Measurements from ENCODE around the gene FCHSD2.

FCHSD2 gene

DNA sequence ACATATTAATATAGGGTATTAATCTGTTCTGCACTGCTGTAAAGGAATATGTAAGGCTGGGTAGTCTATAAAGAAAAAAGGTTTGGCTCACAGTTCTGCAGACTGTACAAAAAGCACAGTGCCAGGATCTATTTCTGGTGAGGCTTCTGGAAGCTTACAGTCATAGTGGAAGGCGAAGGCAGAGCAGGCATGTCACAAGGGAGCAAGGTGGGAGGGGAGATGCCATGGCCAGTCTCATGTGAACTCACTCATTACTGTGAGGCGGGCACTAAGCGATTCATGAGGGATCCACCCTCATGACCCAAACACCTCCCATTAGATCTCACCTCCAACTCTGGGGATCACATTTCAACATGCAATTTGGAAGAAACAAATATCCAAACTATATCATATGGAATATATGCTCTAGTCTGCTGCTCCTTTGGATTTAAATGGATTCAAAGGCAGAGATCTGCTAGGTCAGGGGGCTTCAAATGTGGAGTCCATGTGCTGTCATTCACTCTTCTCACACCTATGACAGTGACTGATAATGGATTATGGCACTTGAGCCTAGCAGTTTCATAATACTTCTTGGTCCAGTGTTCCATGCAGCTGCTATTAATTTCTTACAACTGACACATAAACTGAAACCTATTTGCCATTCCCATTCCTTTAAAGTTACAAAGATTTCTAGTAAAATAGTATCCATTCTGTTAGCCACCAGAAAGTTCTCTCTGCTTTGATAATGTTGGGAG, 182.0 kb downstream of the FCHSD2 start:
- no peak for DNase-seq

DNA sequence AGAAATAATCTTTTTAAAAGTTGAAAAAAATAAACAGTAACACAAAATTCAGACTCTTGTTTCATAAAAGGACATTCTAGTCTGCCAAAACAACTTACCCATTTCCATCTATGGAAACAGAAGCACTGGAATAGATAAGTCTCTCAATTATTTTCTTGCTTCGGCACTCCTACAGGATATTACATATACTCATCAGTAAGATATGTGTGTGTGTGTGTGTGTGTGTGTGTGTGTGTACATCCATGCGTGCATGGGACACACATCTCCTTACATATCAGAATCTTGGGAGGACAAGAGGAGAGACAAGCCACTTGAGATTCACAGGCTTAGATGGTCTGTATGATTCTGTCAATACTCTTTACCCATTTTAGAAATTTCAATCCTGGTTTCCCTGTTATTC, 183.3 kb downstream of the FCHSD2 start:
- DNase-seq, result no peak

DNA sequence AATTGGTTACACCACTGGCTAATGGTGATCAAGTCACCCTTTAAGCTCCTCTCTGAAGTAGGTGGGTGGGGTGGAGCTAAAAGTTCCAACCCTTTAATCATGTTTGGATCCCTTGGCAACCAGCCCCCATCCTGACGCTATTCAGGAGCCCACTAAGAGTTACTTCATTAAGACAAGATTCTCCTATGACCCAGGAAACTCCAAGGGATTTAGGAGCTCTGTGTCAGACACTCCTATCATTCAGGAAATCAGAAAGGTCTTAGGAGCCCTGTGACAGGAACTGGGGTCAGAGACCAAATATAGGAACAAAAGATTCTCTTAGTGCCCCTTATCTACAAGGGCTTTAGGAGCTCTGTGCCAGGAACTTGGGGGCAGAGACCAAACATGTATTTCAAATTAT, 186.7 kb downstream of the FCHSD2 start:
- no peak for DNase-seq

DNA sequence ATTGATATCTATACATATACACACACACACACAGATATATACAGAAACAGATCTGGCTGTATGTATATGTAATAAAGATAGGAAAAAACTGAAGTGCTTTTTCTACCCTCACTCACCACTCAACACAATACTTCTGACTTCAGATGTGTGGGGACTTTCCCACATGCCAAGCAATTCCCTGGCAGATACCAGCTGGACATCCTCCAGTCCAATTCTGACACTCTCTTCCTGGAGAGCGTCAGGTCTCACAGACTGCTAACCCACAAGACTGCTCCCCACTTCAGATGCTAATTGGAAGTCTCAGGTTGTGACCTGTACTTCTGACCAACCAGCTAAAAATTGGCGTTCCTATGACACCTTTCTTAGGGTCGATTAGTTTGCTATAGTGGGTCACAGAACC, 187.3 kb downstream of the FCHSD2 start:
- DNase-seq, result no peak

DNA sequence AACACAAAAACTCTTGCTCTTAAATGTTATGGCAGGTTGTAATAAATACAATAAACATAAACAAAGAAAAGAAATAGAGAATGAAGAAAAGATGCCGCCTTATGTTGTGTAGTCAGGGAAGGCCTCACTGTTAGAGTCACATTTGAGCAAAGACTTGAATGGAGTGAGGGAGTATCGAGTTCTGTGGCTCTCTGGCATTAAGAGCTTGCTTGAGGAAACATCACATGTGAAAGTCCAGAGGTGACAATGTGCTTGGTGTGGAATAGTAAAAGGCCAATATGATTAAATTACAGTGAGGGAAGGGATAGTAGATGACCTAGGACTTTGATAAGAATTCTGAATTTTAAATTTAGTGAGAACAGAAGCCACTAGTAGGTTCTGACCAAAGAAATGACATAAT, 188.5 kb downstream of the FCHSD2 start:
- DNase-seq, result no peak

DNA sequence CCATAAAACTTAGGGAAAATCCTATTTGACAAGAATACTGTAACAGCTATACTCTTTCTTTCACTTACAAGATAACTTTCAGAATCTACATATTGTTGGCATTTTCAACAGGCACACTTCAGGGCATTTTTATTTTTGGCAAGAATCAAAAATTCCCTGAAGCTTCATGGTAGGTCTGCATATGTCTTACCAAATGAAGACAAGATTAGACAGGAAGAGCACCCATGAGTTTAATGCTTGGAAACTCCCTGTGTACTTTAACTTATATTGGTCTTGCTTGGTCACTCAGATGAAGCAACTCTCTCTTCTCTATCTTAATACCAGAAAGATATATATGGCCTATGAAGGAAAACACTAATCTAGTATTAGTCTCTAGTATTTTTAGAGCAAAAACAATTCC, 190.2 kb downstream of the FCHSD2 start:
- DNase-seq, result no peak

DNA sequence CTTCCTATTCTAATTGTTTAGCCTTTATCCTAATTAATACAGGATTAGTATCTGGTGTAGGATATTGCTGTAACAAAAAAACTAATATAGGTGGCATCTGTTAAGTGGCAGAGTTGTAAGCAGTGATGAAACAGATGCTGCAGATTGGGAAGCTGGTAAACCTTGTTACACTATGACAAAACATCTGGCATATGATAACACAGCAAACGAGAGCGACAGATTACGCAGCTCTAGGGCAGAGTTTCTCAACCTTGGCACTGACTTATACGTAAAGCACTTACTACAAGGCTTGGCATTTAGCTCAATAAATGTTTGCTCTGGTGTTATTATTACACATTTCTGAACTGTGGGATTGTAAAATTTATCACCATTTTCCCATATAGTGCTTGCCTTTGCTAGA, 190.9 kb downstream of the FCHSD2 start:
- DNase-seq, result no peak

DNA sequence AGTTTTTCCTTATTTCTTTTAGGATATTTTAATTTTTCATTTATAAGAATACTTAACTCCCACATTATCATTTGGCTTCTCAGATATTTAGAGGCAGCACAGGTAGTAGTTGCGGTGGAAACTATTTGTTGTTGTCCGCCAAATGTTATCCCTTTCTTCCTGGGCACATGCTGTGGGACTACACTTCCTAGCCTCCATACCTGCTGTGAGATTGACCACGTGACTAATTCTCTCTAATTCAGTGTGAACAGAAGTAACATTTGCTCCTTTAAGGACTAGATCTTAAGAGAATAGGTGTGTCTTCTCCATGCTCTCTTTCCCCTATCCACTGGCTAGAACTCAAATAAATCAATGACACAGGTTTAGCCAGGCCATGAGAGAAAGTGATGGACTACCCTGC, 191.4 kb downstream of the FCHSD2 start:
- DNase-seq, result no peak

DNA sequence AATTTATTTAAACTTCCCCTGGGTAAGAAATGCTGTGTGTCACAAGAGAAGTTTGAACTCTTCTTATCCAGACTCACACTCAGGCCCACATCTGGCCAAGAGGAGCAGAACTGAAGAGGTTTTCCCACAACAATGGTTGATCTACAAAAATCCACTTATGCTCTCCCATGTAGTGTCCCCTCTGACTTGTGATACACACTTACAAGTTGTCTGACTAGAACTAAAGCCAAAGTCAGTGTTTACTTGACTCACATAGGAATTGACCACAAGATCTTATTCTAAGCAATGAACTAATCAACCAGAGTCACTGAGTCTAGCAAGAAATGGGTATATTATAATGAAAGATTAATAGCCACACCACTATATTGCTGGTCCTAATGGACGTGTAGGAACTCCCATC, 194.9 kb downstream of the FCHSD2 start:
- no peak for DNase-seq

DNA sequence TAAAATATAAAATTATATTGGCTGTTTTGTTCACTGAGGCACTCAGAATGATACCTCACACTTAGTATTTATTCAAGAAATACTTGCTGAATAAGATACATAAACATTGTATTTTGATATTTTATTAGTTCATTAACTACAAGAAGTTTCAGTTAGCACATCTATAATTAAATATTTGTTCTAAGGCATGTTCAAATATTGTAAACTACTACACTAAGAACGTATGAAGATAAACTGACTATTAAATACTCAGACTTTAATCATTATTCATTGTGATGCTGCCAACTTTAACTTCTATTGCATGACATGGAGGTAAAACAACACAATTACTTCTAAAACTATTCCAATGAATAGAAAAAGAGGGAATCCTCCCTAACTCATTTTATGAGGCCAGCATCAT, 198.5 kb downstream of the FCHSD2 start:
- DNase-seq, result no peak

DNA sequence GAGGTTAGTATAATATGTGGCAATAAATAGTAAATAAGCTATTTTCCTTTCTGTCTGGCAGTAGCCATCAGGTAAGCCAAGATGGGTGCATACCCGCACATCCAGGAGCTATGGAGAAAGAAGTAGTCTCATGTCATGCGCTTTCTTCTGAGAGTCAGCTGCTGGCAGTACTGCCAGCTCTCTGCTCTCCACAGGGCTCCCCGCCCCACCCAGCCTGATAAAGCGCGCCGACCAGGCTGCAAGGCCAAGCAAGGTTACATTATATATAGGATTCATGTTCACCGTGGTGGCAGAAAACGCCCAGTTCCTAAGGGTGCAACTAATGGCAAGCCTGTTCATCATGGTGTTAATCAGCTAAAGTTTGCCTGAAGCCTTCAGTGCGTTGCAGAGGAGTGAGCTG, 201.7 kb downstream of the FCHSD2 start:
- no peak for DNase-seq

DNA sequence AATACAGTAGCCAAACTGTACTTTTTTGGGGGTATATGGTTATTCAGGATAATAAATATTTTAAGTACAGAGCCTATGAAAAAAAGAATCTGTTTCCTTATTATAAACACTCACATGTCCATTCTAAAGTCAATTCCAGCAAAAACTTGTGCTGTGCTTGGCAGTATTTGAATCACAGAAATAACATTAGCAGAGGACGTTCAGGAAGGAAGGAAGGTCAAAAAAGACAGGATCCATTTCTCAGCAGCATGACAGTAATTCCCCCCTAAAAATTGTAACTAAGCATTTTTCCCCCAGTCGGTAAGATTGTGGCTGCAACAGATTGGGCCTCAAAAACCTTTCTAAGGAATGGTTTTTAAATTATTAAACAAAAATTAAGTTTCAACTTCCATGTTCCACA, 203.1 kb downstream of the FCHSD2 start:
- no peak for DNase-seq

DNA sequence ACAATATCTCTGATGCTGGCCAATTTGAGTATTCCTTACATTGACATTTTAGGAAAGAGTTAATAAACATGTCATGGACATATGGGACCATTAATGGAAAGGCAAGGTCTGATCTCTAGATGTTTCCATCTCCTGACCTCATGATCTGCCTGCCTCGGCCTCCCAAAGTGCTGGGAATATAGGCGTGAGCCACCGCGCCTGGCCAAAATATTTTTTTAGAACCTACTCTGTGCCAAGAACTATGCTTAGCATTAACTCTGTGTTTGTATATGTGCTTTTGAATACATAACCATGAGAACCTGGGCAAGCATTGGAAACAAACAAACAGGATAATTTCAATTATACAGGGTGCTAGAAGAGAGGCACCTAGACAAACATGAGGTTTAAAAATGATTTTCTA, 204.7 kb downstream of the FCHSD2 start:
- peak; percentile 10 for DNase-seq

DNA sequence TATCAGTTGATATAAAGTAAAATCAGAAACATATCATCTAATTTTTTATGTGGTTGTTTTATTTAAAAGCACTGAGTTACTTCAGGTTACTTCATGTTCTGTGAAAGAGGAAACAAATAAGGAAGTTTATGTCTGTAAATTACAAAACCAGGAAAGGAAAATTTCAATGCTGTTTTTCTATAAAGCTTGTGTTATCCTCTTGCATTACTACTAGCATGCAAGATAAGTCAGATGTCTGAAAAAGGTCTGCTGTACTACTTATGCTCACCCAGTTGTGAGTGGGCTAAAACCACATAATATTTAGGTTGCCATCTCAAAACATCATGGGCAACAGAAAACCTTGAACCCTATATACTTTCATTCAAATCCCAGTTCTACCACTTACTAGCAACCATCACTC, 206.4 kb downstream of the FCHSD2 start:
- DNase-seq, result no peak

DNA sequence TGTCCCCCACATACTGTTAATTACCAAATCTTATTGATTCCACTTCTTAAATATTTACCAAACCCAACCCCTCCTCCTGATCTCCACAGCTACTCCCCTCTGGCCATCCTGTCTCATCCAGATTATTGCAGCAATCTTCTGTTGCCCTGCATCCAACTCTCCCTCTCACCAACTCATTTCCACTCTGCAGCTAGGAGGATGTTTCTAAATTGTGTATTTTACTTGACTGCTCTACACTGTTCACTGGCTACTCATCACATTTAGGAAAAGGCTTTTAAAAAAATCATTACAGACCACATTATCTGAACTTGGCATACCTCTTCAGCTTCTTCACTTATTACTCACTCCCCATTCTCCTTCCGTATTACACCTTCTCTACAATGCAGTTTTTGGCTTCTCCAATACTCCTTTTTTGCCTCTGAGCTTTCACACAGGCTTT, 210.0 kb downstream of the FCHSD2 start:
- DNase-seq, result no peak

DNA sequence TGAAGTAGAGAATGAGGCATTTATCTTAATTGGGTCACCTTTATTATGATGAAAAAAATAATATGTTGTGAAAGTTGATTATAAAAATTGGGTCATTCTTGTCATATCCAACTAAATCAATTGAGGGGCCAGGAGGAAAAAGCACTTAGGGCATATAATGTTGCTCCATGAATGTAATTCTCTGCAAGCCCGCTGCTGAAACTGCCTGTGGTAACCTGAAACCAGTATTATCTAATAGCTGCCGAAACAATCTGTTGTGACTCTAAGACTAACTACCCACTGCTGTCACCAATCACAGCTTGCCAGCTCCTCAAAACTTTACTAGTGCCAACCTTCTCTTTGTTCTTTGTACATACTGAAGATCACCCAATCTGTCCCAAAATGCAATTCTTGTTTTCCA, 212.1 kb downstream of the FCHSD2 start:
- DNase-seq, result peak; percentile 38

DNA sequence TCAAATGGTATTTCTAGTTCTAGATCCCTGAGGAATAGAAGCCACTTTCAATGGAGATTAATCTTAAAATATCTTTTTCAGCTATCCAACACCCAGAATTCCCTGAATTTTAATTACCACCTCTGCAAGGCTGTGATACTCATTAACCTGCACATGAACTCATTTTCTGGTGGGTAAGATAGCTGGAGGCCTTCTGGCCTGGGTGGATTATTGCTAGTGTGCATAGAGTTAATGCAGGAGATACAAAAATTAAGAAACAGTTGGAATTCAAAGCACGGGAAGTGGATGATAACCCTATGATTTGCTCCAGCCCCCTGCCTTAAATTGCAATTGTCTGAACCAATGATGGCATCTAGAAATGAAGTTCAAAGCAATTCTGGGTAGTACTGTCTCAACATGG, 212.9 kb downstream of the FCHSD2 start:
- no peak for DNase-seq

DNA sequence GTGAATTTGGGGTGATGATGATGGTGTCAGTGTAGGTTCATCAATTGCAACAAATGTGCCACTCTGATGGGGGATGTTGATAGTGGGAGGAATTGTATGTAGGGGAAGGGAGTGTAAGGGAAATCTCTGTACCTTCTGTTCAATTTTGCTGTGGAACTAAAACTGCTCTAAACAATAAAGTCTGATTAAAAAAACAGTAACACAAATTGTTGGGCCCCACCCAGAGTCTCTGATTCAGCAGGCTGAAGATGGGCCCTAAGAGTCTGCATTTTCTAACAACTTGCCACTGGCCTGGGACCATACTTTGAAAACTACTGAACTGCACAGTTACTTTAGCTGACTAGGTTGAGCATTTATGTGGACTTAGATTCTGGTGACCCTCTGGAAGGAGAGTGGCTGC, 214.7 kb downstream of the FCHSD2 start:
- DNase-seq, result no peak

DNA sequence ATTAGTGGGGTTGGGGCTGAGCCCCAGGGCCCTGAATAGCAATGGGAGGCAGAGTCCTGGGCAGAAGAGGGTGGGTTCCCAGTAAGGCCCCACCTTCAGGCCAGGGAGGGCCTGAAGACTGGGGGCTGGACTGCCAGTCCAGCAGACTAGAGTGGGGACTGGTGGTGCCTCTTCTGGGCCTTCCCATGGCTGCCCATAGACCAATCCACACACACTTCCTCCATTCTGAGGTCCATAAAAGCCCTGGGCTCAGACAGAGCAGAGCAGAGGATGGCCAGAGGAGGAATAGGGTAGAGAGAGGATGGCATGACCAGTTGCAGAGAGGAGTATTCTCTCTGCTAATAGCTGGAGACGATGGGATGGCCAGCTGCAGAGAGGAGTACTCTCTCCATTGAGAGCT, 216.0 kb downstream of the FCHSD2 start:
- no peak for DNase-seq

DNA sequence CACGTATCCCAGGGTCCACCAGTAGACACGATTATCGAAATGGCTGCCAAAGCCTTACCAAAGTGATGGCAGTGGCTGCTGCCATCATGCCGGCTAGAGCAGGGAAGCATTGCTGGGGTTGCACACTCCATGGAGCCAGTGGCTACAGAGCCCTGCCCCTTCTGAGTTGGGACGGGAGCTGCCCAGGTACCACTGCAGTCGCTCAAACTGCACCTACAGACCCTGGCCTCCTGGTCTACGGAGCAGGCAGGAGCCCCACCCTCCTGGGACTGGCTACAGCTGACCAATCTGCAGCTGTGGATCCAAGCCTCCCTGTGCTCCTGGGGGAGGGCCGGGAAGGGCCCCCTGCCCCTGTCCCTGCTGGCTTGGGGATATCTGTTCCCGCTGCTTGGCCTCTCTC, 216.5 kb downstream of the FCHSD2 start:
- no peak for DNase-seq

DNA sequence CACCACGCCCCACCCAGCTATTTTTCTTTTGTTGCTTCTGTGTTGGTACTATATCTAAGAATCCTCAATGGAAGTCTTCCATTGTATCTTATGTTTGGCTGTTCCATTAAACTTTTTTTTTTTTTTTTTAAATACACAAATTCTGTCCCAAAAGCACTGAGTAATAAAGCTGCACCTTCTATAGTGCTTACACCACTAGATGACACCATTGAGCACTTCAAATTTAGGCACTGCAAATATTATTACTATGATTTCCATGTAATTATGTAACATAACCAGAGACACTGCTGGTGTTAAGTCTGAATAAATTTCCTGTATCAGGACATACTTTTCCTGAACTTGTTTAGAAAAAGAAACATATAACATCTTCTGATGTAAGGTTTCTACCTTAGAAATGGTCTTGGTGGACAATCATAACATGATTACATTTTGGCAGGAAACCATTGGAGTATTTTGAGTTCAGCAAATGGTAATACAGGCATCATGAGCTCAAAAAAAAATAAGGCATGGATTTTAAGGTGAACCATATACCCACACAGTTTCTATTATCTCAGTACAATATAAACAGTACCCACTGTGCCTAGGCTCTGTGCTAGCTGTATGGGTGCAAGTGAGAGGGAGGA, 217.4 kb downstream of the FCHSD2 start:
- DNase-seq, result no peak

DNA sequence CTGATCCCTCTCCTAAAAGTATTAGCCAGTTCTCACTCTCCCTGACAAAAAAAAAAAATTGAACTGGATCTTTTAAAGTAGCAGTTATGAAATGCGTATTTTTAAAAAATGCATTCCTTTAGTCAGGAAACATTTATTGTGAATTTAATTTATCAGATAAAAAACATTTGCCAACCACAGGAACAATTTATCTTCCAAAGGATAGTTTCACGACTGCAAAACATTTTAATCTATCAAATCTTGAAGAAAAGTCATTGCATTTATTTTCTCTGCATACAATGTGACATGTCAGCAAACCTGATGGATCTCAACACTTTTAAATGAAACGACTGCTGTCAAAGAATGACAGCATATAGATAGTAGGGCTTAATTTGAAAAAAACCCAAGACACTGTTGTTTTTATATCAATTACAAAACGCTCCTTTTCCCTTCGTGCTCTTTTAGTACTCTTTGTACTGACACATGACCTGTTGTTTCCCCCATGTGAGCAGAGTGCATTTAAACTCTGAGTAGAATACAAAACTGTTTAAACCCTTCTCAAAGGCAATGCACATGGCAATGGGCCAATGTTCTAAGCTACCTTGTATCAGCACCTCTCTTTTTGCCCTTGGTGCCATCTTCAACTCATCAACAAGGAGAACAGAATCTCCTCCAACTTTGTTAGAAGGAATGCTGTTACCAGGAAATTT, 220.9 kb downstream of the FCHSD2 start:
- DNase-seq, result no peak

DNA sequence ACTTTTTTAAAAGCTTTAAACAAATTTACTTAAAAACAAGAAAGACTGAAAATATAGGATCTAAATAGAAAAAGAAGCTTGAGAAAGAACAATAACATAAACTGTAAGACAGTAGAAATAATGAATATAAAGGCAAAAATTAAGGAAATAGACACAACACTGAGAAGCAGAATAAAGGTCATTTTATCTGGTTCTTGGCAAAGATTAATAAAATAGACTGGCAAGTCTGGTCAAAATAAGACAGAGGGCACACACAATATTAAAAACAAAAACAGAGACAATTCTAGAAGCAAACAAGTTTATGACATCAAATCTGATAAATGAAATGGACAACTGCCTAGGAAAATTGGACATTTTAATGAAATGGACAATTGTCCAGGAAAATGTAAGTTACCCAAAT, 222.1 kb downstream of the FCHSD2 start:
- DNase-seq, result no peak

DNA sequence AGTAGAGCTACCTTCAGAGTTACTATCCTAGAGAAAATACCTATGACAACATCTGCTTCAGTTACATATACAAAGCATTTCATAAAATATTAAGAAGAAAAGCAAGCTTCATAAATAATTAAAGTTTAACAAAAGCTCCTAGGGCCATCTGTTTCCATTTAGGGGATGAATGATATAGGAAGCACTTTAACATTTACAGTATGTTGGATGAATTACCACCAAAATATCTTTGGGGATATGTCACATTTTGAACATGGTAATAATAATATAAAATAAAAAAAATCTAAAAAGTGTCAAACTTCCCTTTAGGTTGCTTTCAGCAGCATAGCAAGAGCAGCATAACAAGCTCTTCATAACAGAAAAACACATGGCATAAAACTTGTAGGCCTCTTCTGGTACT, 223.3 kb downstream of the FCHSD2 start:
- no peak for DNase-seq

DNA sequence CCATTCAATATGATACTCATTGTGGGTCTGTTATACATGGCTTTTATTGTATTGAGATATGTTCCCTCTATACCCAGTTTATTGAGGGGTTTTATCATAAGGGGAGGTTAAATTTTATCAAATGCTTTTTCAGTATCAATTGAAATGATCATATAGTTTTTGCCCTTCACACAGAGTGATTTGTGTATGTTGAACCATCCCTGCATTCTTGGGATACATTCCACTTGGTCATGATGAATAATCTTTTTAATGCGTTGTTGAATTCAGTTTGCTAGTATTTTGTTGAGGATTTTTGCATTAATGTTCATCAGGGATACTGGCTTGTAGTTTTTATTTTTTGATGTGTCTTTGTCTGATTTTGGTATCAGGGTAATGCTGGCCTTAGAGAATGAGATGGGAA, 229.9 kb downstream of the FCHSD2 start:
- DNase-seq, result no peak

All from NCI-H1436 (cell line).